ENCODE measurements around the gene STAB2.
"Not testable (repeated sequence)": the region's sequence is repeated elsewhere in the genome, so short reads cannot be mapped to it uniquely, and the experiment has no call there.

DNA sequence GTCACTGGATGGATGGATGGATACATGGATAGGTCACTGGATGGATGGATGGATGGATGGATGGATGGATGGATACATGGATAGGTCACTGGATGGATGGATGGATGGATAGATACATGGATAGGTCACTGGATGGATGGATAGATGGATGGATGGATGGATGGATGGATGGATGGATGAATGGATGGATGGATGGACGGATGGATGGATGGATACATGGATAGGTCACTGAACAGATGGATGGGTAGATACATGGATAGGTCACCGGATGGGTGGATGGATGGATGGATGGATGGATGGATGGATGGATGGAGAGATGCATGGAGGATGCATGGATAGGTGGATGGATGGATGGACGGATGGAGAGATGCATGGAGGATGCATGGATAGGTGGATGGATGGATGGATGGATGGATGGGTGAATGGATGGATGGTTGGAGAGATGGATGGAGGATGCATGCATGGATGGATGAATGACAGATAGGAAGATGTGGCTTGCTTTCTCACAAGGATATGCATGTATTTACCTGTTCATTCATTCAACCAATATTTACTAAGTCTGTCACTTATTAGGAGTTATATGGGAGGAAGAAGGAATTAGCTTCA lies 66.6 kb downstream of the STAB2 start:
- TF ChIP-seq, protein P1, sequence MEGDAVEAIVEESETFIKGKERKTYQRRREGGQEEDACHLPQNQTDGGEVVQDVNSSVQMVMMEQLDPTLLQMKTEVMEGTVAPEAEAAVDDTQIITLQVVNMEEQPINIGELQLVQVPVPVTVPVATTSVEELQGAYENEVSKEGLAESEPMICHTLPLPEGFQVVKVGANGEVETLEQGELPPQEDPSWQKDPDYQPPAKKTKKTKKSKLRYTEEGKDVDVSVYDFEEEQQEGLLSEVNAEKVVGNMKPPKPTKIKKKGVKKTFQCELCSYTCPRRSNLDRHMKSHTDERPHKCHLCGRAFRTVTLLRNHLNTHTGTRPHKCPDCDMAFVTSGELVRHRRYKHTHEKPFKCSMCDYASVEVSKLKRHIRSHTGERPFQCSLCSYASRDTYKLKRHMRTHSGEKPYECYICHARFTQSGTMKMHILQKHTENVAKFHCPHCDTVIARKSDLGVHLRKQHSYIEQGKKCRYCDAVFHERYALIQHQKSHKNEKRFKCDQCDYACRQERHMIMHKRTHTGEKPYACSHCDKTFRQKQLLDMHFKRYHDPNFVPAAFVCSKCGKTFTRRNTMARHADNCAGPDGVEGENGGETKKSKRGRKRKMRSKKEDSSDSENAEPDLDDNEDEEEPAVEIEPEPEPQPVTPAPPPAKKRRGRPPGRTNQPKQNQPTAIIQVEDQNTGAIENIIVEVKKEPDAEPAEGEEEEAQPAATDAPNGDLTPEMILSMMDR (IDR thresholded peaks at IDR 0.05; ENCODE audit: insufficient read depth, low read length, poor library complexity, severe bottlenecking) = not testable (repeated sequence)
- TF ChIP-seq EZH2phosphoT487 (conservative IDR thresholded peaks at IDR 0.05; ENCODE audit: low read length) = not testable (repeated sequence)

Measured in SU-DHL-6 (cell line).